ENCODE measurements around the gene TNFRSF1B. TPM values are rescaled to one million over a fixed set of nuclear protein-coding genes. Genes with fewer than 3 reads are reported as not detected.

The TNFRSF1B gene
- total RNA-seq, 4 donors from 2014 or later = 37.1 to 92.8 (median 64.0) TPM

DNA sequence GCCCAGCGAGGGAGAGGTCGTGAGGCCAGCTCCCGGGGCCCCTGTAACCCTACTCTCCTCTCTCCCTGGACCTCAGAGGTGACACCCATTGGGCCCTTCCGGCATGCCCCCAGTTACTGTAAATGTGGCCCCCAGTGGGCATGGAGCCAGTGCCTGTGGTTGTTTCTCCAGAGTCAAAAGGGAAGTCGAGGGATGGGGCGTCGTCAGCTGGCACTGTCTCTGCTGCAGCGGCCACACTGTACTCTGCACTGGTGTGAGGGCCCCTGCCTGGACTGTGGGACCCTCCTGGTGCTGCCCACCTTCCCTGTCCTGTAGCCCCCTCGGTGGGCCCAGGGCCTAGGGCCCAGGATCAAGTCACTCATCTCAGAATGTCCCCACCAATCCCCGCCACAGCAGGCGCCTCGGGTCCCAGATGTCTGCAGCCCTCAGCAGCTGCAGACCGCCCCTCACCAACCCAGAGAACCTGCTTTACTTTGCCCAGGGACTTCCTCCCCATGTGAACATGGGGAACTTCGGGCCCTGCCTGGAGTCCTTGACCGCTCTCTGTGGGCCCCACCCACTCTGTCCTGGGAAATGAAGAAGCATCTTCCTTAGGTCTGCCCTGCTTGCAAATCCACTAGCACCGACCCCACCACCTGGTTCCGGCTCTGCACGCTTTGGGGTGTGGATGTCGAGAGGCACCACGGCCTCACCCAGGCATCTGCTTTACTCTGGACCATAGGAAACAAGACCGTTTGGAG is 23.7 kb upstream of the TNFRSF1B start:
- DNase-seq = peak in 1 of 3 donors; percentile 59
- no peak for TF ChIP-seq POLR2A (IDR thresholded peaks at IDR 0.05)
- H3K27me3 ChIP-seq = no peaks in the 10 kb centered on the region
- peak overlapping the region; percentile 64 to 94 (median 84) for H3K27ac ChIP-seq
- peaks cover 19 to 45% (median 26%) of the 10 kb centered on the region in 4 donors for H3K4me1 ChIP-seq
- H3K36me3 ChIP-seq = no peaks in the 10 kb centered on the region
- H3K4me3 ChIP-seq = no peak overlapping the region
- no peaks in the 10 kb centered on the region for H3K9me3 ChIP-seq

DNA sequence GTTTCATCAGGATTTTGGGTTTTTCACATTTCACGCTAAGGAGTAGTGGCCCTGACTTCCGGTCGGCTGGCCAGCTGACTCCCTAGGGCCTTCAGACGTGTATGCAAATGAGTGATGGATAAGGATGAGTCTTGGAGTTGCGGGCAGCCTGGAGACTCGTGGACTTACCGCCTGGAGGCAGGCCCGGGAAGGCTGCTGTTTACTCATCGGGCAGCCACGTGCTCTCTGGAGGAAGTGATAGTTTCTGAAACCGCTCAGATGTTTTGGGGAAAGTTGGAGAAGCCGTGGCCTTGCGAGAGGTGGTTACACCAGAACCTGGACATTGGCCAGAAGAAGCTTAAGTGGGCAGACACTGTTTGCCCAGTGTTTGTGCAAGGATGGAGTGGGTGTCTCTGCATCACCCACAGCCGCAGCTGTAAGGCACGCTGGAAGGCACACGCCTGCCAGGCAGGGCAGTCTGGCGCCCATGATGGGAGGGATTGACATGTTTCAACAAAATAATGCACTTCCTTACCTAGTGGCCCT is 23.1 kb upstream of the TNFRSF1B start:
- TF ChIP-seq, protein P1, sequence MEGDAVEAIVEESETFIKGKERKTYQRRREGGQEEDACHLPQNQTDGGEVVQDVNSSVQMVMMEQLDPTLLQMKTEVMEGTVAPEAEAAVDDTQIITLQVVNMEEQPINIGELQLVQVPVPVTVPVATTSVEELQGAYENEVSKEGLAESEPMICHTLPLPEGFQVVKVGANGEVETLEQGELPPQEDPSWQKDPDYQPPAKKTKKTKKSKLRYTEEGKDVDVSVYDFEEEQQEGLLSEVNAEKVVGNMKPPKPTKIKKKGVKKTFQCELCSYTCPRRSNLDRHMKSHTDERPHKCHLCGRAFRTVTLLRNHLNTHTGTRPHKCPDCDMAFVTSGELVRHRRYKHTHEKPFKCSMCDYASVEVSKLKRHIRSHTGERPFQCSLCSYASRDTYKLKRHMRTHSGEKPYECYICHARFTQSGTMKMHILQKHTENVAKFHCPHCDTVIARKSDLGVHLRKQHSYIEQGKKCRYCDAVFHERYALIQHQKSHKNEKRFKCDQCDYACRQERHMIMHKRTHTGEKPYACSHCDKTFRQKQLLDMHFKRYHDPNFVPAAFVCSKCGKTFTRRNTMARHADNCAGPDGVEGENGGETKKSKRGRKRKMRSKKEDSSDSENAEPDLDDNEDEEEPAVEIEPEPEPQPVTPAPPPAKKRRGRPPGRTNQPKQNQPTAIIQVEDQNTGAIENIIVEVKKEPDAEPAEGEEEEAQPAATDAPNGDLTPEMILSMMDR (IDR thresholded peaks at IDR 0.05) = peak in 3 of 6 experiments; percentile 25 to 33 (median 27)
- no peak for TF ChIP-seq POLR2A (IDR thresholded peaks at IDR 0.05)
- Histone ChIP-seq H3K9me3 (no peaks in the 10 kb centered on the region), H3K4me3 (no peak overlapping the region), H3K4me1 (peaks cover 21 to 51% (median 32%) of the 10 kb centered on the region in 4 donors), H3K27ac (peak overlapping the region; percentile 64 to 94 (median 84)), H3K27me3 (no peaks in the 10 kb centered on the region), H3K36me3 (no peaks in the 10 kb centered on the region)
- peak; percentile 78 to 92 (median 80) for DNase-seq

DNA sequence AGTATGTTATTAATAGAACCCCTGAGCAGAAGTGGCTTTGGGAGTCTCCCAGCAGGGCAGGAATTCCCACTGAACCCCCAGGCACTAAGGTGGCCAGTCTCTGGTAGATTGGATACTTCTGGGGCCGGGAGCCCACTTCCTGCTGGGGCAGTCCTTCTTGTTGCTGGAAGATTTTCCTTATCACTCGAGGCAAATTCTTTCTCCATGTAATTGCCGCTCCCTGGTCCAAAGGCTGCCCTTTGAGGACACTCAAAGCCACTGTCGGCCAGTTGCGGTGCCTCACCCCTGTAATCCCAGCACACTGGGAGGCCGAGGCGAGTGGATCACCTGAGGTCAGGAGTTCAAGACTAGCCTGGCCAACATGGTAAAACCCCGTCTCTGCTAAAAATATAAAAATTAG is 22.6 kb upstream of the TNFRSF1B start:
- H3K4me1 ChIP-seq = peaks cover 21 to 57% (median 37%) of the 10 kb centered on the region in 4 donors
- peak in 2 of 3 donors; percentile 84 to 88 for DNase-seq
- H3K4me3 ChIP-seq = no peak overlapping the region
- H3K9me3 ChIP-seq = no peaks in the 10 kb centered on the region
- TF ChIP-seq, protein P1 (IDR thresholded peaks at IDR 0.05) = no peak
- peak in 1 of 2 donors; percentile 14 for TF ChIP-seq POLR2A (IDR thresholded peaks at IDR 0.05)
- no peaks in the 10 kb centered on the region for H3K36me3 ChIP-seq
- H3K27me3 ChIP-seq = no peaks in the 10 kb centered on the region
- H3K27ac ChIP-seq = peak overlapping the region; percentile 64 to 94 (median 84)

DNA sequence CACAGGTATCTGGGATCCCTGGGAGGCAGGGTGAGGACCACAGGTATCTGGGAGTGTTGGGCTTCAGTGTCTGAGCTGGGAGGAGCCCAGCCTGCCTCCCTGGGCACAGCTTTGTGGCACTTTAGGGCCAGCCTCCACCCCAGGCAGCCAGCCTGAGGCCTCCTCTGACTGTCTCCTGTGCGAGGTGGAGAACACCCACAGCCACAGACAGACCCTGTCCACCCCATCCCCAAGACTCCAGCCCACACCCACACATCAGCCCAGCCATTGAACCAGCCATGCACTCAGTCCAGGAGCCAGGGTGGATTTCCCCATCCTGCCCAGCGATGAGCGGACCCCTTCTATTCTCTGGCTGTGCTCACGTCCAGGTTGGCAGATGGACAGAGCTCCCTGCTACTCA is 21.8 kb upstream of the TNFRSF1B start:
- DNase-seq = no peak
- Histone ChIP-seq H3K27ac (peak overlapping the region; percentile 64 to 94 (median 84)), H3K4me1 (peaks cover 21 to 58% (median 44%) of the 10 kb centered on the region in 4 donors), H3K36me3 (no peaks in the 10 kb centered on the region), H3K4me3 (no peak overlapping the region), H3K27me3 (no peaks in the 10 kb centered on the region), H3K9me3 (no peaks in the 10 kb centered on the region)
- TF ChIP-seq, protein P1 (IDR thresholded peaks at IDR 0.05) = no peak
- TF ChIP-seq POLR2A (IDR thresholded peaks at IDR 0.05) = no peak

DNA sequence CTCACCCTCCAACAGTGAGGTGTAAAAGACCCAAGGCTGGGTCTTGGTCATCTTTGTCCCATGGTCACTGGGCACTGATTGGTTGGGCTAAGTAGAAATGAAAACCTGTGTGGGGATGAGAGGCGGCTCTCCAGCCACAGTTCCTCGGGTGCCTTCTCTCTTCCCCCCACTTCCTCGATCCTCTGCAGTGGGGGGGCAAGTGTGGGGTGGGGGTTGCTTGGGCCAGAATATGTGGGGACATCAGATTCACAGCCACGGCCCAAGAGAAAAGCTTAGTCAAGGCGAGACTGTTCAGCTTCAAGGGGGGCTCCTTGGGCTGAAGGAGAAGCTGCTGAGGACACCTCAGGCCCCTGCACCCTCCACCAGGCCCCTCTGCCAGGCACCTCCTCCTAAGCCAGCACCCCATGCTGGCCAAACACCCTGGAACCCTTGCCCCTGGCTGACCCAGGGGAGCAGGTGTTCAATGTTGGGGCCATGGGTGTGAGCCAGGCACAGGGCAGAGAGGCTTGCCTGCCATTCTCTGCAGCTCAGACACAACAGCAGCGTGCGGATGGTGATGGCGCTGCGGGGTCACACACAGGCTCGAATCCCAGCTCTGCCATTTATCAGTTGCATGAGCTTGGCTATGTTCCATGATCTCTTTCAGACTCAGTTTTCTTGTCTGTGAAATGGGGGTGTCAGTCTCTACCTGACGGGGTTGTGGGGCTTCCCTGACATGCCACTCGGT is 21.0 kb upstream of the TNFRSF1B start:
- no peak for DNase-seq
- no peaks in the 10 kb centered on the region for H3K36me3 ChIP-seq
- TF ChIP-seq, protein P1 (IDR thresholded peaks at IDR 0.05) = no peak
- TF ChIP-seq POLR2A (IDR thresholded peaks at IDR 0.05) = no peak
- H3K4me3 ChIP-seq = no peak overlapping the region
- H3K4me1 ChIP-seq = peaks cover 21 to 58% (median 51%) of the 10 kb centered on the region in 4 donors
- H3K9me3 ChIP-seq = no peaks in the 10 kb centered on the region
- H3K27ac ChIP-seq = peak overlapping the region in 2 of 4 donors; percentile 81 to 94
- H3K27me3 ChIP-seq = no peaks in the 10 kb centered on the region
